HEK293 (cell line): Measurements from ENCODE around the gene CRYBB3.

Source experiments
- CTCF ChIA-PET: fragments of 350-600 bp; formaldehyde crosslinking; extraction: SDS; loops from one replicate; lab custom pipeline; 2021; ENCODE audit warnings: antibody characterized with exemption; lab: Yijun Ruan, JAX
- POLR2A ChIA-PET: fragments of 300-600 bp; formaldehyde crosslinking; extraction: SDS; loops from one replicate; lab custom pipeline; 2020; ENCODE audit warnings: antibody characterized with exemption, inconsistent platforms; lab: Yijun Ruan, JAX
- H3K27ac ChIP-seq: fragments of 200-500 bp; sonication (Bioruptor generic); 2 replicates; pipeline ENCODE4 v1.5.1; 2014; ENCODE audit warnings: low read depth, low read length, control low read depth, inconsistent platforms; ENCODE audit errors: extremely low read depth
- H3K36me3 ChIP-seq, 2 experiments: fragments of 200-500 bp in 1 of 2; sonication (Bioruptor generic) in 1 of 2; 1 replicate in 1 of 2; 2 replicates in 1 of 2; pipeline ENCODE4 v1.5.1; 2014 to 2017; ENCODE audit warnings: inconsistent platforms in 2 of 2, low read length in 2 of 2; ENCODE audit not compliant: control insufficient read depth in 2 of 2, insufficient read depth in 1 of 2
- H3K4me1 ChIP-seq: fragments of 200-500 bp; sonication (Bioruptor generic); 2 replicates; pipeline ENCODE4 v1.5.1; 2014; ENCODE audit warnings: mild to moderate bottlenecking, low read length, inconsistent platforms; ENCODE audit not compliant: control insufficient read depth, insufficient read depth
- H3K4me3 ChIP-seq: 2 replicates; pipeline ENCODE4 v1.5.1; 2011; ENCODE audit warnings: low read depth, mild to moderate bottlenecking, control low read depth, low read length, moderate library complexity
- H3K9me3 ChIP-seq: fragments of 200-500 bp; sonication (Bioruptor generic); 2 replicates; pipeline ENCODE4 v1.5.1; 2014; ENCODE audit warnings: low read depth, low read length, inconsistent platforms; ENCODE audit not compliant: control insufficient read depth, insufficient read depth
- GLIS1 ChIP-seq: fragments of 450-650 bp; formaldehyde crosslinking; IDR thresholded peaks from 2 replicates; pipeline ENCODE4 v1.5.1; 2016; ENCODE audit warnings: missing biosample characterization, missing genetic modification characterization
- HOXA7 ChIP-seq: sonication (generic); formaldehyde crosslinking; IDR thresholded peaks from 2 replicates; pipeline ENCODE4 v1.8.1; 2022; ENCODE audit warnings: missing genetic modification reagents, borderline replicate concordance
- MYNN ChIP-seq: fragments of 450-650 bp; formaldehyde crosslinking; IDR thresholded peaks from 2 replicates; pipeline ENCODE4 v1.5.1; 2016; ENCODE audit warnings: missing biosample characterization, missing genetic modification characterization, borderline replicate concordance
- ZBTB1 ChIP-seq: fragments of 450-650 bp; formaldehyde crosslinking; IDR thresholded peaks from 2 replicates; pipeline ENCODE4 v1.5.1; 2016; ENCODE audit warnings: missing biosample characterization, missing genetic modification characterization
- ZBTB21 ChIP-seq: fragments of 450-650 bp; formaldehyde crosslinking; IDR thresholded peaks from 2 replicates; pipeline ENCODE4 v1.5.1; 2017; ENCODE audit warnings: missing biosample characterization, missing genetic modification characterization
- ZIC2 ChIP-seq: fragments of 450-650 bp; formaldehyde crosslinking; IDR thresholded peaks from 2 replicates; pipeline ENCODE4 v1.5.1; 2016; ENCODE audit warnings: missing biosample characterization, missing genetic modification characterization
- ZNF114 ChIP-seq: fragments of 450-650 bp; formaldehyde crosslinking; IDR thresholded peaks from 2 replicates; pipeline ENCODE4 v1.5.0; 2017; ENCODE audit warnings: missing biosample characterization, missing genetic modification characterization
- ZNF133 ChIP-seq: fragments of 450-650 bp; formaldehyde crosslinking; IDR thresholded peaks from 2 replicates; pipeline ENCODE4 v1.5.1; 2016; ENCODE audit warnings: missing biosample characterization, missing genetic modification characterization
- ZNF140 ChIP-seq: fragments of 450-650 bp; formaldehyde crosslinking; IDR thresholded peaks from 2 replicates; pipeline ENCODE4 v1.5.1; 2016; ENCODE audit warnings: missing biosample characterization, missing genetic modification characterization
- ZNF19 ChIP-seq: fragments of 450-650 bp; formaldehyde crosslinking; IDR thresholded peaks from 2 replicates; pipeline ENCODE4; 2016; ENCODE audit warnings: missing biosample characterization, missing genetic modification characterization, low read depth
- ZNF202 ChIP-seq: fragments of 450-650 bp; formaldehyde crosslinking; IDR thresholded peaks from 2 replicates; pipeline ENCODE4 v1.5.1; 2016; ENCODE audit warnings: missing biosample characterization, missing genetic modification characterization, borderline replicate concordance
- ZNF24 ChIP-seq: fragments of 450-650 bp; formaldehyde crosslinking; IDR thresholded peaks from 2 replicates; pipeline ENCODE4 v1.5.1; 2016; ENCODE audit warnings: missing biosample characterization, missing genetic modification characterization
- ZNF311 ChIP-seq: fragments of 450-650 bp; formaldehyde crosslinking; IDR thresholded peaks from 2 replicates; pipeline ENCODE4 v1.5.1; 2017; ENCODE audit warnings: missing biosample characterization, missing genetic modification characterization, borderline replicate concordance
- ZNF335 ChIP-seq: fragments of 450-650 bp; formaldehyde crosslinking; conservative IDR thresholded peaks from 2 replicates; pipeline ENCODE4 v1.5.1; 2016; ENCODE audit warnings: missing biosample characterization, missing genetic modification characterization
- ZNF350 ChIP-seq: fragments of 450-650 bp; formaldehyde crosslinking; IDR thresholded peaks from 2 replicates; pipeline ENCODE4 v1.5.0; 2017; ENCODE audit warnings: missing biosample characterization, mild to moderate bottlenecking, missing genetic modification characterization
- ZNF391 ChIP-seq: fragments of 450-650 bp; formaldehyde crosslinking; IDR thresholded peaks from 2 replicates; pipeline ENCODE4 v1.5.1; 2016; ENCODE audit warnings: low read depth, missing biosample characterization, missing genetic modification characterization, borderline replicate concordance
- ZNF426 ChIP-seq: fragments of 450-650 bp; formaldehyde crosslinking; IDR thresholded peaks from 2 replicates; pipeline ENCODE4 v1.5.1; 2017; ENCODE audit warnings: missing biosample characterization, missing genetic modification characterization, mild to moderate bottlenecking, inconsistent platforms, moderate library complexity
- ZNF433 ChIP-seq: fragments of 450-650 bp; formaldehyde crosslinking; IDR thresholded peaks from 2 replicates; pipeline ENCODE4 v1.5.1; 2016; ENCODE audit warnings: missing biosample characterization, missing genetic modification characterization, low read depth
- ZNF473 ChIP-seq: fragments of 450-650 bp; formaldehyde crosslinking; IDR thresholded peaks from 2 replicates; pipeline ENCODE4 v1.5.1; 2017; ENCODE audit warnings: missing biosample characterization, missing genetic modification characterization
- ZNF529 ChIP-seq: fragments of 450-650 bp; formaldehyde crosslinking; IDR thresholded peaks from 2 replicates; pipeline ENCODE4 v1.5.1; 2017; ENCODE audit warnings: missing genetic modification characterization, missing biosample characterization; ENCODE audit not compliant: insufficient replicate concordance
- ZNF654 ChIP-seq: fragments of 450-650 bp; formaldehyde crosslinking; IDR thresholded peaks from 2 replicates; pipeline ENCODE4 v1.5.1; 2016; ENCODE audit warnings: low read depth, missing biosample characterization, missing genetic modification characterization
- ZNF660 ChIP-seq: fragments of 450-650 bp; IDR thresholded peaks from 2 replicates; pipeline ENCODE4 v1.5.1; 2018; ENCODE audit warnings: missing biosample characterization, mild to moderate bottlenecking, missing genetic modification characterization
- ZNF670 ChIP-seq: fragments of 450-650 bp; formaldehyde crosslinking; IDR thresholded peaks from 2 replicates; pipeline ENCODE4 v1.5.1; 2016; ENCODE audit warnings: missing biosample characterization, missing genetic modification characterization, low read depth
- ZNF677 ChIP-seq: fragments of 450-650 bp; IDR thresholded peaks from 2 replicates; pipeline ENCODE4 v1.5.0; 2018; ENCODE audit warnings: missing biosample characterization, mild to moderate bottlenecking, missing genetic modification characterization, moderate library complexity
- ZNF707 ChIP-seq: fragments of 450-650 bp; formaldehyde crosslinking; IDR thresholded peaks from 2 replicates; pipeline ENCODE4 v1.5.1; 2016; ENCODE audit warnings: missing biosample characterization, missing genetic modification characterization
- ZXDB ChIP-seq: fragments of 450-650 bp; formaldehyde crosslinking; IDR thresholded peaks from 2 replicates; pipeline ENCODE4 v1.5.1; 2016; ENCODE audit warnings: missing biosample characterization, missing genetic modification characterization
- TF ChIP-seq, protein P1 (sequence below): fragments of 450-650 bp; formaldehyde crosslinking; IDR thresholded peaks from 2 replicates; pipeline ENCODE4 v1.5.1; 2016; ENCODE audit warnings: missing biosample characterization, missing genetic modification characterization
- TF ChIP-seq, protein P2 (sequence below): fragments of 450-650 bp; formaldehyde crosslinking; IDR thresholded peaks from 2 replicates; pipeline ENCODE4 v1.5.1; 2016; ENCODE audit warnings: missing biosample characterization, missing genetic modification characterization
- TF ChIP-seq, protein P3 (sequence below): fragments of 450-650 bp; formaldehyde crosslinking; IDR thresholded peaks from 2 replicates; pipeline ENCODE4 v1.5.1; 2016; ENCODE audit warnings: missing biosample characterization, missing genetic modification characterization, low read depth
- TF ChIP-seq, protein P4 (sequence below): fragments of 450-650 bp; formaldehyde crosslinking; IDR thresholded peaks from 2 replicates; pipeline ENCODE4 v1.5.1; 2016; ENCODE audit warnings: missing biosample characterization, missing genetic modification characterization
- TF ChIP-seq, protein P5 (sequence below): fragments of 450-650 bp; formaldehyde crosslinking; IDR thresholded peaks from 2 replicates; pipeline ENCODE4 v1.5.1; 2017; ENCODE audit warnings: missing biosample characterization, missing genetic modification characterization

CRYBB3 gene

DNA sequence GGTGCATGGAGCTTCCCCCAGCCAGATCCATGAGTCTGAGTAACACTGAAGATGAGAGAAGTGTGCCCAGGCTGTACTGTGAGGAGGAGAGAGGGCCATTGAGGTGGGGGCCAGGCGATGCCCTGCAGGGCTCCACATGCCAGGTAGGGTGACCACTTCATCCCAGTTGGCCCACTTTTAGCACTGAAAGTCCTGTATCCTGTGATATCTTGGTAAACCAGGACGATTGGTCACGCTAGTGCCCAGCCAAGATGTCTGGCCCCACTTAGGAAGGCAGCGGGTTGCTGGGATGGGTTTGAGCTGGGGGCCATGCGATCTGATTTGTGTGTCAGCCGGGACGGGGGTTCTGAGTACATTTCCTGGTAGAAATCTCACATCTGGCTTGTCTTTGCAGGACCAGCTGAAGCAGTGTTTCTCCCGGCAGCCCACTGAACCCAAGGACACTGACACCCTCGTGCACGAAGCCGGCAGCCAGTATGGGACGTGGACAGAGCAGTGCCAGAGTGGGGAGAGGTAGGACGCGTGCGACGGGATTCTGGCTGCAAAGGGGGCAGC, 29.2 kb upstream of the CRYBB3 start (continued):
- TF ChIP-seq ZNF350, result no peak
- no peak for TF ChIP-seq ZNF24 (tag by site-specific recombination)
- no peak for TF ChIP-seq ZNF133 (tag by site-specific recombination)
- TF ChIP-seq ZBTB21 (tag by site-specific recombination), result no peak
- TF ChIP-seq ZNF677 (tag by site-specific recombination), result no peak
- TF ChIP-seq ZNF473 (tag by site-specific recombination), result no peak
- TF ChIP-seq ZNF660, result no peak

DNA sequence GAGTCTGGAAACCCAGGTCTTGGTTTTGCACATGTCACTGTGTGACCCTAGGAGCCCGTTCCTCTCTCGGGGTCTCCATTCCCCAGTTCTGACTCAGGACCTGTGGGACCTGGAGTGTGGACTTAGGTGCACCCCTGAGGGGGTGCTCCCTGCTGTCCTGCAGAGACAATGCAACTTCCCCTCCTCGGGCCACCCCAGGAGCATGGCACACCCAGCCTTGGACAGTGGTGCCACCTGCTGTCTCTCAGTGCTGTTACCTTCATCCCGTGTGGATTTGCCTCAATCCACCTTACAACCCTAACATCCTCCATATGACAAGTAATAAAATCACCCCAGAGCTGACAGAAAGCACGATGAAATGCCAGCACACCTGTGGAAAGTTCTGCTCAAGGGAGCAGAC, 27.5 kb upstream of the CRYBB3 start:
- Histone ChIP-seq H3K4me1 (no peaks in the 10 kb centered on the region), H3K4me3 (no peak overlapping the region), H3K36me3 (peaks cover 0 to 45% of the 10 kb centered on the region in 2 experiments; a peak in 1 of 3 replicates), H3K27ac (no peak overlapping the region), H3K9me3 (no peaks in the 10 kb centered on the region)
- POLR2A ChIA-PET, result no interaction called here
- CTCF ChIA-PET, result interaction anchor here (0.7 to 2.7 kb wide), 7 partner anchors 11 to 406 kb away, joined by 3 to 23 read pairs (median 6); no protein-coding TSS in a partner anchor
- TF ChIP-seq, protein P1, sequence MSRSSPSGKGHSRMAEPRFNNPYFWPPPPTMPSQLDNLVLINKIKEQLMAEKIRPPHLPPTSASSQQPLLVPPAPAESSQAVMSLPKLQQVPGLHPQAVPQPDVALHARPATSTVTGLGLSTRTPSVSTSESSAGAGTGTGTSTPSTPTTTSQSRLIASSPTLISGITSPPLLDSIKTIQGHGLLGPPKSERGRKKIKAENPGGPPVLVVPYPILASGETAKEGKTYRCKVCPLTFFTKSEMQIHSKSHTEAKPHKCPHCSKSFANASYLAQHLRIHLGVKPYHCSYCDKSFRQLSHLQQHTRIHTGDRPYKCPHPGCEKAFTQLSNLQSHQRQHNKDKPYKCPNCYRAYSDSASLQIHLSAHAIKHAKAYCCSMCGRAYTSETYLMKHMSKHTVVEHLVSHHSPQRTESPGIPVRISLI, result no peak
- no peak for TF ChIP-seq ZNF391 (tag by site-specific recombination)
- TF ChIP-seq, protein P2, sequence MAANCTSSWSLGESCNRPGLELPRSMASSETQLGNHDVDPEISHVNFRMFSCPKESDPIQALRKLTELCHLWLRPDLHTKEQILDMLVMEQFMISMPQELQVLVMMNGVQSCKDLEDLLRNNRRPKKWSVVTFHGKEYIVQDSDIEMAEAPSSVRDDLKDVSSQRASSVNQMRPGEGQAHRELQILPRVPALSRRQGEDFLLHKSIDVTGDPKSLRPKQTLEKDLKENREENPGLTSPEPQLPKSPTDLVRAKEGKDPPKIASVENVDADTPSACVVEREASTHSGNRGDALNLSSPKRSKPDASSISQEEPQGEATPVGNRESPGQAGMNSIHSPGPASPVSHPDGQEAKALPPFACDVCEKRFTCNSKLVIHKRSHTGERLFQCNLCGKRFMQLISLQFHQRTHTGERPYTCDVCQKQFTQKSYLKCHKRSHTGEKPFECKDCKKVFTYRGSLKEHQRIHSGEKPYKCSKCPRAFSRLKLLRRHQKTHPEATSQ (tag by site-specific recombination), result no peak
- no peak for TF ChIP-seq ZNF114 (tag by site-specific recombination)
- no peak for TF ChIP-seq ZNF19
- TF ChIP-seq HOXA7 (CRISPR knock-in tag), result no peak
- TF ChIP-seq ZNF311 (tag by site-specific recombination), result no peak
- no peak for TF ChIP-seq ZNF433 (tag by site-specific recombination)
- no peak for TF ChIP-seq ZNF670
- TF ChIP-seq, protein P3, sequence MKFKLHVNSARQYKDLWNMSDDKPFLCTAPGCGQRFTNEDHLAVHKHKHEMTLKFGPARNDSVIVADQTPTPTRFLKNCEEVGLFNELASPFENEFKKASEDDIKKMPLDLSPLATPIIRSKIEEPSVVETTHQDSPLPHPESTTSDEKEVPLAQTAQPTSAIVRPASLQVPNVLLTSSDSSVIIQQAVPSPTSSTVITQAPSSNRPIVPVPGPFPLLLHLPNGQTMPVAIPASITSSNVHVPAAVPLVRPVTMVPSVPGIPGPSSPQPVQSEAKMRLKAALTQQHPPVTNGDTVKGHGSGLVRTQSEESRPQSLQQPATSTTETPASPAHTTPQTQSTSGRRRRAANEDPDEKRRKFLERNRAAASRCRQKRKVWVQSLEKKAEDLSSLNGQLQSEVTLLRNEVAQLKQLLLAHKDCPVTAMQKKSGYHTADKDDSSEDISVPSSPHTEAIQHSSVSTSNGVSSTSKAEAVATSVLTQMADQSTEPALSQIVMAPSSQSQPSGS (tag by site-specific recombination), result no peak
- TF ChIP-seq ZNF529, result no peak
- no peak for TF ChIP-seq MYNN (tag by site-specific recombination)
- 0 out of 2 replicates have a peak, but pooled peaks have one; percentile 34 for TF ChIP-seq ZIC2 (tag by site-specific recombination)
- TF ChIP-seq, protein P4, sequence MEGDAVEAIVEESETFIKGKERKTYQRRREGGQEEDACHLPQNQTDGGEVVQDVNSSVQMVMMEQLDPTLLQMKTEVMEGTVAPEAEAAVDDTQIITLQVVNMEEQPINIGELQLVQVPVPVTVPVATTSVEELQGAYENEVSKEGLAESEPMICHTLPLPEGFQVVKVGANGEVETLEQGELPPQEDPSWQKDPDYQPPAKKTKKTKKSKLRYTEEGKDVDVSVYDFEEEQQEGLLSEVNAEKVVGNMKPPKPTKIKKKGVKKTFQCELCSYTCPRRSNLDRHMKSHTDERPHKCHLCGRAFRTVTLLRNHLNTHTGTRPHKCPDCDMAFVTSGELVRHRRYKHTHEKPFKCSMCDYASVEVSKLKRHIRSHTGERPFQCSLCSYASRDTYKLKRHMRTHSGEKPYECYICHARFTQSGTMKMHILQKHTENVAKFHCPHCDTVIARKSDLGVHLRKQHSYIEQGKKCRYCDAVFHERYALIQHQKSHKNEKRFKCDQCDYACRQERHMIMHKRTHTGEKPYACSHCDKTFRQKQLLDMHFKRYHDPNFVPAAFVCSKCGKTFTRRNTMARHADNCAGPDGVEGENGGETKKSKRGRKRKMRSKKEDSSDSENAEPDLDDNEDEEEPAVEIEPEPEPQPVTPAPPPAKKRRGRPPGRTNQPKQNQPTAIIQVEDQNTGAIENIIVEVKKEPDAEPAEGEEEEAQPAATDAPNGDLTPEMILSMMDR (tag by site-specific recombination), result peak; percentile 63
- no peak for TF ChIP-seq ZNF335
- no peak for TF ChIP-seq ZNF350
- TF ChIP-seq ZXDB (tag by site-specific recombination), result no peak
- TF ChIP-seq, protein P5, sequence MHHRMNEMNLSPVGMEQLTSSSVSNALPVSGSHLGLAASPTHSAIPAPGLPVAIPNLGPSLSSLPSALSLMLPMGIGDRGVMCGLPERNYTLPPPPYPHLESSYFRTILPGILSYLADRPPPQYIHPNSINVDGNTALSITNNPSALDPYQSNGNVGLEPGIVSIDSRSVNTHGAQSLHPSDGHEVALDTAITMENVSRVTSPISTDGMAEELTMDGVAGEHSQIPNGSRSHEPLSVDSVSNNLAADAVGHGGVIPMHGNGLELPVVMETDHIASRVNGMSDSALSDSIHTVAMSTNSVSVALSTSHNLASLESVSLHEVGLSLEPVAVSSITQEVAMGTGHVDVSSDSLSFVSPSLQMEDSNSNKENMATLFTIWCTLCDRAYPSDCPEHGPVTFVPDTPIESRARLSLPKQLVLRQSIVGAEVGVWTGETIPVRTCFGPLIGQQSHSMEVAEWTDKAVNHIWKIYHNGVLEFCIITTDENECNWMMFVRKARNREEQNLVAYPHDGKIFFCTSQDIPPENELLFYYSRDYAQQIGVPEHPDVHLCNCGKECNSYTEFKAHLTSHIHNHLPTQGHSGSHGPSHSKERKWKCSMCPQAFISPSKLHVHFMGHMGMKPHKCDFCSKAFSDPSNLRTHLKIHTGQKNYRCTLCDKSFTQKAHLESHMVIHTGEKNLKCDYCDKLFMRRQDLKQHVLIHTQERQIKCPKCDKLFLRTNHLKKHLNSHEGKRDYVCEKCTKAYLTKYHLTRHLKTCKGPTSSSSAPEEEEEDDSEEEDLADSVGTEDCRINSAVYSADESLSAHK (tag by site-specific recombination), result no peak
- peak; percentile 70 for TF ChIP-seq GLIS1
- TF ChIP-seq ZNF426, result no peak
- no peak for TF ChIP-seq ZNF707 (tag by site-specific recombination)
- no peak for TF ChIP-seq ZNF140 (tag by site-specific recombination)
- TF ChIP-seq ZNF202 (tag by site-specific recombination), result no peak
- TF ChIP-seq ZNF654 (tag by site-specific recombination), result peak; percentile 39; the same call in 1 of the 2 replicates
- no peak for TF ChIP-seq ZBTB1
